T47D (cell line): ENCODE results near the gene ZNF33A.
"Not testable (repeated sequence)": the region's sequence is repeated elsewhere in the genome, so short reads cannot be mapped to it uniquely, and the experiment has no call there.

ENCODE experiments used
- DNase-seq, 2 experiments: peaks; one replicate each; pipeline versions ENCODE4 v3.0.0 to v3.0.0-alpha.2; 2011 to 2012; ENCODE audit warnings: low read depth in 1 of 2, low spot score in 1 of 2
- JUND ChIP-seq: IDR thresholded peaks from 2 replicates; pipeline ENCODE4 v1.6.1; 2012; ENCODE audit warnings: low read depth
- in situ Hi-C: cut with HindIII; loops from 2 replicates; pipeline ENCODE4 v1.10.0; 2016; ENCODE audit warnings: low sequenced_read_pairs, low pct_unique_long_range_greater_than_20kb

ZNF33A gene

GRCh38 chr10:38070501-38070900, 60.0 kb downstream of the ZNF33A start:
- no peak for DNase-seq
- in situ Hi-C loops = no loop called here
- TF ChIP-seq JUND = no peak

GRCh38 chr10:38072552-38072951, 62.1 kb downstream of the ZNF33A start:
- TF ChIP-seq JUND = no peak
- in situ Hi-C loops = no loop called here
- DNase-seq = no peak

GRCh38 chr10:38076687-38077086, 66.2 kb downstream of the ZNF33A start:
- no peak for TF ChIP-seq JUND
- no peak for DNase-seq
- in situ Hi-C loops = no loop called here

GRCh38 chr10:38093318-38093717, 82.8 kb downstream of the ZNF33A start:
- DNase-seq = not testable (repeated sequence)

GRCh38 chr10:38093816-38094157, 83.3 kb downstream of the ZNF33A start:
- TF ChIP-seq JUND = no peak
- no peak for DNase-seq
- in situ Hi-C loops = no loop called here

More at GRCh38 chr10:38093318-38093717, 82.8 kb downstream of the ZNF33A start:
- in situ Hi-C loops = not testable (repeated sequence)

GRCh38 chr10:38094158-38094926, 83.9 kb downstream of the ZNF33A start, which contains the start of gene ZNF37A:
Gene ZNF37A (plus strand): TSS chr10:38094337. CDS start chr10:38096618, 2,281 bp downstream.
- DNase-seq = peak; percentile 85 to 99
- in situ Hi-C loops = no loop called here
- no peak for TF ChIP-seq JUND

GRCh38 chr10:38094927-38095574, 84.6 kb downstream of the ZNF33A start:
- DNase-seq = no peak

GRCh38 chr10:38102880-38103279, 92.4 kb downstream of the ZNF33A start:
- no peak for TF ChIP-seq JUND
- no peak for DNase-seq
- in situ Hi-C loops = no loop called here

More at GRCh38 chr10:38094927-38095574, 84.6 kb downstream of the ZNF33A start:
- TF ChIP-seq JUND = no peak
- in situ Hi-C loops = no loop called here

- no peak for TF ChIP-seq JUND
- no peak for DNase-seq
- in situ Hi-C loops = no loop called here
Measured at GRCh38 chr10:38103756-38104155, 93.3 kb downstream of the ZNF33A start.

- in situ Hi-C loops = no loop called here
- no peak for DNase-seq
- TF ChIP-seq JUND = no peak
Measured at GRCh38 chr10:38112159-38112558, 101.7 kb downstream of the ZNF33A start.
